GM21529 (cell line): ENCODE data around the gene SSBP2.
"Not testable (repeated sequence)": the region's sequence is repeated elsewhere in the genome, so short reads cannot be mapped to it uniquely, and the experiment has no call there.

ENCODE experiments used
- ATAC-seq: cut with Tn5 transposase; IDR thresholded peaks from one replicate; pipeline ENCODE4 v1.9.1; 2021; ENCODE audit not compliant: unreplicated experiment

The SSBP2 gene

DNA sequence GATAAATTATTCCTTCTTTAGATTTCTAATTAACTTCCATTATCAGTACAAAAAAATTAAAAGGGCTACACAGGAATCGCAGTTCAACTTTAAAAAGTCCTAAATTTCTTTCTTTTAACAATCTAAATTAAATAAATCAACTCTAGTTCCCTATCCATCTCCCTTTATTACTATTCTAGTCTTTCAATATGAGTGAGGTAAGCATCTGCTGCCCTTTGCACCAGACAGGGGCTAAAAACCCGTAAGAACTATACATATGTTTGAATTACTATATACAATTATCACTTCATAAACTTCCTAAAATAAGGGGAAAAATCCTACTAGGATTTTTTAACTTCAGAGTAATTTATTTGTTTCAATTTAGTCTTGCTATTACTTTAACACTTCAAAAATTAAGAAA, 145.6 kb downstream of the SSBP2 start:
- ATAC-seq = no peak

GRCh38 chr5:81604193-81604592, 146.7 kb downstream of the SSBP2 start:
- no peak for ATAC-seq

- ATAC-seq = no peak
Observed at GRCh38 chr5:81601919-81602318, 149.0 kb downstream of the SSBP2 start.

GRCh38 chr5:81592085-81592484, 158.8 kb downstream of the SSBP2 start:
- ATAC-seq = not testable (repeated sequence)

- ATAC-seq = no peak
Observed at GRCh38 chr5:81590498-81591384, 160.2 kb downstream of the SSBP2 start.

GRCh38 chr5:81579262-81579924, 171.5 kb downstream of the SSBP2 start:
- no peak for ATAC-seq

GRCh38 chr5:81577091-81577490, 173.8 kb downstream of the SSBP2 start:
- ATAC-seq = no peak

DNA sequence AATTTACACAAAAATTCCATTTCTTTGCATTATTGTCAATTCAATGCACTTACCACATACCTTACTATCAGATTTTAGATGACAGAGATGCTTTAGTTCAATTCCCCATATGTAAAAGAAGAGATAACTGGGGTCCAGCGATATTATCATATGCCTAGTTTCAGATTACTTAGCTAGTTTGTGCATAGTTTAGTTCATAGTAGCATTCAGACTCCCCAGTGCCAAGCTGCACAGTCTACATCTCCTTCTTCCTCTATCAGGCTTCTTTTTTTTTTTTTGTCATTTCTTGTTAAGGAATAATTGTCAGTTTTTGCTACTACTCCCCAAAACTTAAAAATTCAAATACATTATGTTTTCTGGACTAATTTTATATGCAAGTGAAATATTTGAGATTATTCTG, 175.0 kb downstream of the SSBP2 start:
- no peak for ATAC-seq

DNA sequence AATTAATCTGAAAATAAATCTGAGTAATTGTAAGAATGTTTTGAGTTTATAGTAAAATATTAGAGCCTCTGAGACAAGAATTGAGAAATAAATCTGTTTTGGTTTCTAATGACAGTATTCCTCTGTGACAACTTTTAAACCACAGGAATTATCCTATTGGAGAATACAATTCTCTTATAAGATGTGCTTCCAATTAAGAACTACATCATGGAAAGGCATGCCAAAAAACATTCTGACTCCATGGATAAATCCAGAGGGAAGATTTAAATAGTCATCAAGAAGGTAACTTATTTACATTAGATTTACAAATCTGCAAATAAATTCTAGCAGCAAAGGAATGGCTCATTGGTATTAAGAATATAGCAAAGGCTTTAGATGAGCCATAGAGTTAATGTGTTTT, 178.7 kb downstream of the SSBP2 start:
- ATAC-seq = no peak

GRCh38 chr5:81558188-81558587, 192.7 kb downstream of the SSBP2 start:
- ATAC-seq = no peak

GRCh38 chr5:81556809-81557208, 194.1 kb downstream of the SSBP2 start:
- peak; percentile 82 for ATAC-seq

- ATAC-seq = no peak
Observed at GRCh38 chr5:81555865-81556264, 195.0 kb downstream of the SSBP2 start.

GRCh38 chr5:81554647-81555046, 196.2 kb downstream of the SSBP2 start:
- no peak for ATAC-seq

- ATAC-seq = no peak
Observed at GRCh38 chr5:81553567-81554212, 197.2 kb downstream of the SSBP2 start.

DNA sequence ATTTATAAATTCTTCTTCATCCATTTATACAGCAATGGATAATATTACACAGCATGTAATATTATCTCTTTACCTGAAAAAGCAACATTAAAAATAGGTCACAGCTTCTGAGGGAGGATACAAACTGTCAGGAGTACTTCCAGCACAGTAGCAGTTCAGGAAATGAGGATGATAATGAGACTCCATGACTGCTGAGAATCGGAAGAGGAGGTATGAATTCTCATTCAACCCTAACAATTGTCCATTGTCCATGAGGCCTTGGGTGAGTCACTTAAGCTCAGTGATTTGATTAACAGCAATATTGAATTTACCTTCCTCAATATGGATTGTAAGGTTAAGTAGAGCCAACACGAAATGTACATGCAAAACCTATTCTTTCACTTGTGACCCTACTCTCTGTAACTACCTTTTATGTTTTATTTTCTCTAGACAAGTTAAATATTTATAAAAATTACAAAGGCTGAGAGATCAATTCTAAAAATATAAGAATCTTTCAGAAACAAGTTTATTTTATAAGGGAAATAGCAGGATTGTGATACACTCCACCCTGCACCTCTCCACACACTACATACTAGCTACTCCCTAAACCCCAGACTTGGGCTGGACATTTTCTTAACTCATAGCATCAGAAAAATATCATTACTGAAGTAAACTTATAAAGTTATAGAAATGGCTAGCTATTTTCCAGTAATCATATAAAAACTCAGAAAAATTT, 197.9 kb downstream of the SSBP2 start:
- no peak for ATAC-seq

DNA sequence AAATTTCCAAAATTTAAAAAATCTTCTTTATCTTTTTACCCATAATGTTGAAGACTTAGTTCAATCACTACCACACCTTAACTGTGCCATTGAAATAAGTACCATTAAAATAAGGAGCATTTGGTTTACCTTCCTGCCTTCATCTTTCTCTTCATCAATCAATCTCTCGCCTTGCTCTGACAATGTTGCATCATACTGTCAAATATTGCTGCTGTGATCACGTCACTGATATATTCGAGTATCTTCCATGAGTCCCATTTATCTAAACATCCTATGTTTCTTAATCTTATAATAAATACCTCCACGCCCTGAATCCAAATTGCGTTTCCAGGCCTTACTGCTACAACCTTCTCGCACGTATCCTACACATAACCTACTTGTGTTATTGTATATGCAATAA, 201.8 kb downstream of the SSBP2 start:
- no peak for ATAC-seq

DNA sequence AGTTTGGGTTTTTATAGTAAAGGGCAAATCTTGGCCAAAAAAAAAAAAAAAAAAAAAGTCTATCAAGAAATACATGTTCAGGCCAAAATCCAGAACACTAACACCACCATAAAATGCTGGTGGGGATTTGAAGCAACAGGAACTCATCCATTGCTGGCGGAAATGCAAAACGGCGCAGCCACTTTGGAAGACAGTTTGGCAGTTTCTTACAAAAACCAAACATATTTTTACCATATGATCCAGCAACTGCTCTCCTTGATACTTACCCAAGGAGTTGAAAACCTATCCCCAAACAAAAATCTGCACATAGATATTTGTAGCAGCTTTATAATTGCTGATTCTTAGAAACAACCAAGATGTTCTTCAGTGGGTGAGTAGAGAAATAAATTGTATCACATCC, 203.9 kb downstream of the SSBP2 start:
- no peak for ATAC-seq

DNA sequence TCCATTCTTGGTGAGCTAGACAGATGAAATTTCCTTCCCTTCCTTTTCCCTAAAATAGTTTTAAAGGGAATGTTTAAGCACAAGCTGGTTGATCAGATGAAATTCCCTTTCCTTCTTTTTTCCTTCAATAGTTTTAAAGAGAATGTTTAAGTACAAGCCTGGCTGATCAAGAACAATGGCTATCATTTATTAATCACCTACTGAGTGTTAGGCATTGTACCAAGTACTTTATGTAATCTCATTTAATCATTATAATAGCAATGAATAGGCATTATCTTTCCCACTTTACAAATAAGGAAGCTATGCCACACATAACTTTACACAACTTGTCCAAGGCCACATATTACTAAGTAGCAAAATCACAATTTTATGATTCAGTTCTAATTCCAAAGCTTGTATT, 205.0 kb downstream of the SSBP2 start:
- no peak for ATAC-seq

GRCh38 chr5:81544351-81545018, 206.4 kb downstream of the SSBP2 start:
- no peak for ATAC-seq

- no peak for ATAC-seq
Observed at GRCh38 chr5:81542242-81542641, 208.7 kb downstream of the SSBP2 start.
